Stimulated activated naive CD8-positive, alpha-beta T cell treated with anti-CD3 and anti-CD28 coated beads, Interleukin-15, Interleukin-2, amounts not matched to agents 100 U/mL and 50 U/mL, for 24 hours (primary cell): Measurements from ENCODE around the gene RCL1.
"Not testable (repeated sequence)": the region's sequence is repeated elsewhere in the genome, so short reads cannot be mapped to it uniquely, and the experiment has no call there.

Source experiments
- ATAC-seq: fragments of 150-1000 bp; cut with Tn5 transposase; one replicate; pipeline ENCODE4 v1.10.0; 2021
- DNase-seq: peaks from one replicate; pipeline ENCODE4 v3.0.0; 2021

Gene RCL1

GRCh38 chr9:4784403-4784802, 8.3 kb upstream of the RCL1 start:
- DNase-seq: no peak

DNA sequence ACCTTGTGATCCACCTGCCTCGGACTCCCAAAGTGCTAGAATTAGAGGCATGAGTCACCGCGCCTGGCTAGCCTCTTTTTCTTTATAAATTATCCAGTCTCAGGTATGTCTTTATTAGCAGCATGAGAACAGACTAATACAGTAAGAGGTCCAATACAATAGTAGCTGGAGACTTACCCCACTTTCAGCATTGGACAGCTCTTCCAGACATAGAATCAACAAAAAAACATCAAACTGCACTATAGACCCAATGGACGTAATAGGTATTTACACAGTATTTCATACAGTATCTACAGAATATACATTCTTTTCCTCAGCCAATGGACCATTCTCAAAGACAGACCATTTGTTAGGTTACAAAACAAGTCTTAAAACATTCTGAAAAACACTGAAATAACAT, 6.1 kb upstream of the RCL1 start:
- DNase-seq (no peak), ATAC-seq (no peak)

More at GRCh38 chr9:4784403-4784802, 8.3 kb upstream of the RCL1 start:
- no peak for ATAC-seq

GRCh38 chr9:4787876-4788275, 4.9 kb upstream of the RCL1 start:
- no peak for ATAC-seq
- no peak for DNase-seq

- DNase-seq (no peak), ATAC-seq (no peak)
Measured at GRCh38 chr9:4788703-4789102, 4.0 kb upstream of the RCL1 start.

DNA sequence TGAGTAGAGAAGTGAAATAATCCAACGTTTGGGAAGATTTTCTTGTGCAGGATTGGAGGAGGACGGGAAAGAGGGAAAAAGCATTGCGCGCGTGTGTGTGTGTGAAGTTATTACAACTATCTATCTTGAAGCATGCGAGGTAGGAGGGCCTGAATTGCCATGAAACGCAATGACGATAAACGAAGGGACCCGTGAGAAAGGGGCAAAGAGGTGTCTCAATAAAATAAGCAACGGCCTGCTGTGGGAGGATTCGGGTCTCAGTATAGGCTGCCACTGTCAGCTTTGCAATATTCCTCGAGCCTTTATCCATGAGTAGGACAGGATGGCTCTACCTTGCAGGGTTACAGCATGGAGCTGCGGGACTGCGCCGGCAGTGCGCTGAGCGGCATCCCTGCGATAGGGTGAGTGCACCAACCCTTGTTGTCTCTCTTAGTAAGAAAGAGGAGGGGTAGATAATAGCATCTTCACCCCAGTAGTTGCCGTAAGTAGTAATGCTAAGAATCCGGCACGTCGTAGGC, 631 bp upstream of the RCL1 start:
- DNase-seq (no peak), ATAC-seq (peak; percentile 28)

DNA sequence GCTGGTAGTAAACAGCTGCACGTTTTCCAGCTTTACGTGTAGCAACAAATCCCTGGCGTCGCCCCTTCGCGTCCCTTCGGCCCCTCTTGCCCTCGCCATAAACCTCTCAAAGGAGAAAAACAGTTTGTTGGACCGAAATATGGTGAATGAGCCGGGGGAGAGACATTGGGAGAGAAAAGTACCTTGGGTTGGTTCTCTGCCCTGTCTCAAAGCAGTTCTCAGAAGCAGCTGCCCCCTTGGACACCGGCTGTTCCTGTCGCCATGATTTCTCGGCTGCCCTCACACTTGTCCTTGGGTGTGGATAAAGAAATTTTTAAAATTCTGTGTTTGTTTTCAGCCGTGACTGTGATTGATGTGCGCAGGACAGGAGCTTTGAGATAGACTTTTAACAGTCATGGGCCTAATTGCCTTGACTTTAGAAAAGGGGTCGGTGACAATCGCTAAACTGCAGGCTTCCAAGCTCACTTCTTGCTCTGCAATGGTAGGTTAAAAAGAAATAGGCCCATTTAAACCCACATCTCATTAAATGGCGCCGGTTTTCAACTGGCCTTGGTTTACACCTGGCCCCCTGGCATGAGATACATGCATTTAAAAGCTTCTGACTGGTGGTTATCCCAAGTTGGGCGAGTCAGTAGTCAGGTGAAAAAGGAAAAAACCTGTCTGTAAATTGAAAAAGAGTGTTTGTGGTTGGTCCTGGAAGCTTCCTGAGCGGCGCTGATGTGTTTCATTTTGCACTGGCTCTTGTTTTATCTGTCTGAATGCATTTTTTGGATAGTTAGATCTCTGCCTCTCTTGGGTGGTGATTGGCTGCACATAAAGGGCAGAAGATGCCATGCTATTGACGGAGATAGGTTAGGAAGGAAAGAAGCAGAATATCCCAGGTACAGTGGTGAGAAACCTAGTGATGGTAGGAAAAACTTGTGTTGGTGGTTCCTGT, 983 bp downstream of the RCL1 start:
- no peak for DNase-seq

DNA sequence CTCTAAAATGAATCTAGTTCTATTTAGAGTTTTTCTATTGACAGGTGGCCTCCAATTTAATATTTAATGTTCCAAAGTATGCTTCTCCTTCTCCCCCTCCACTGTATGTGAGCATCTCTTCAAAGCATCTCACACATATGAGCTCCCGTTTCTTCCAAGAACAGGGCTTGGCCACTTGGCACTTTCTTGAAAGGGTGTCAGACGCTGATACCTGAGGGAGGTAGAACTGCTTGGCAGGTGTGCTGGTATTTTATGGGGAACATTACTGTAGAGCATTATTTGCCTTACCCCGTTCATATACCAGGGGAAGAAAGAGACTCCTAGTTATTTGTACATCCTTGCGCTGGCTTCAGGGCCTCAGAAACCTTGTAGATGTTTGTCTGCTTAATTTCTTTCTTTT, 1.9 kb downstream of the RCL1 start:
- ATAC-seq: no peak
- DNase-seq: no peak

More for the DNA sequence above, 983 bp downstream of the RCL1 start:
- no peak for ATAC-seq

- ATAC-seq: not testable (repeated sequence)
Measured at GRCh38 chr9:4795108-4795507, 2.4 kb downstream of the RCL1 start.

GRCh38 chr9:4796530-4796929, 3.8 kb downstream of the RCL1 start:
- DNase-seq: no peak
- ATAC-seq: no peak

More at GRCh38 chr9:4795108-4795507, 2.4 kb downstream of the RCL1 start:
- not testable (repeated sequence) for DNase-seq

- DNase-seq (no peak), ATAC-seq (no peak)
Measured at GRCh38 chr9:4796988-4797853, 4.5 kb downstream of the RCL1 start.

DNA sequence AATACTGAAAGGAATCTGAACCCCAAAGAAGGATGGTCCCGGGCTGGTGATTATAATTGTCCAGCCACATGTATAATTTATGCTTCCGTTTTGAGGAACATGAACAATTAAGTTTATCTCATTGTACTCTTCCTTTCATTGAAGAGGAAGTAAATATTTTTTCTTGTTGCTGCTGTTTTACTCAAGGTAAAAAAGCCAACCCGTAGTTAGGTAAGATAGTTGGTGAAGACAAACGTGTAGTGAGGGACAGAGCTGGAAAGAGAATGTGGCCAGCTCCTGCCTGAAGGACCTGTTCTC, 5.1 kb downstream of the RCL1 start:
- ATAC-seq: no peak
- no peak for DNase-seq

- ATAC-seq (no peak), DNase-seq (no peak)
Measured at GRCh38 chr9:4798281-4799032, 5.7 kb downstream of the RCL1 start.

DNA sequence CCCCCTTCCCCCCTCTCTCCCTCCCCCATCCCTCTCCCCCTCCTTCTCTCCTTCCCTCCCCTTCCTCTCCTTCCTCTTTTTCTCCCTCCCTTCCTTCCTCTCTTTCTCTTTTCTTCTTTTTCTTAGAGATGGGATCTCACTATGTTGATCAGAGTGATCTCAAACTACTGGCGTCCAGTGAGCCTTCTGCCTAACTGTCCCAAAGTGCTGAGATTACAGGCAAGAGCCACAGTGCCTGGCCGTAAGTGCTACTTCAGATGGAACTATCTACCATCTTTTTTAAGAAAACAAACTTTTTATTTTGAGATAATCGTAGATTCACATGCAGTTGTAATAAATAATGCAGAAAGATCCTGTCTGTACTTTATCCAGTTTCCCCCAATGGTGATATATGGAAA, 6.3 kb downstream of the RCL1 start:
- ATAC-seq: no peak
- no peak for DNase-seq

- DNase-seq (no peak), ATAC-seq (no peak)
Measured at GRCh38 chr9:4799775-4800174, 7.0 kb downstream of the RCL1 start.

DNA sequence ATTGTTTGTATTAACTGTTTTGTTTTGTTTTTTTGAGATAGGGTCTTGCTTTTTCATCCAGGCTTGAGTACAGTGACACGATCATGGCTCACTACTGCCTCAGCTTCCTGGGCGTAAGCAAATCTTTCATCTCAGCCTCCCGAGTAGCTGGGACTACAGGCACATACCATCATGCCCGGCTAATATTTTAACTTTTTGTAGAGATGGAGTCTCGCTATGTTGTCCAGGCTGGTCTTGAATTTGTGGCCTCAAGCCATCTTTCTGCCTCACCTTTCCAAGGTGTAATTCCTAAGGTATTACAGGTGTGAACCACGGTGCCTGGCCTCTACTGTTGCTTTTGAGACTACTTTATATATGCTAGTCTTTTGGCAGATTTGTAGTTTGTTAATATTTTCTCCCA, 8.4 kb downstream of the RCL1 start:
- DNase-seq (no peak), ATAC-seq (no peak)

DNA sequence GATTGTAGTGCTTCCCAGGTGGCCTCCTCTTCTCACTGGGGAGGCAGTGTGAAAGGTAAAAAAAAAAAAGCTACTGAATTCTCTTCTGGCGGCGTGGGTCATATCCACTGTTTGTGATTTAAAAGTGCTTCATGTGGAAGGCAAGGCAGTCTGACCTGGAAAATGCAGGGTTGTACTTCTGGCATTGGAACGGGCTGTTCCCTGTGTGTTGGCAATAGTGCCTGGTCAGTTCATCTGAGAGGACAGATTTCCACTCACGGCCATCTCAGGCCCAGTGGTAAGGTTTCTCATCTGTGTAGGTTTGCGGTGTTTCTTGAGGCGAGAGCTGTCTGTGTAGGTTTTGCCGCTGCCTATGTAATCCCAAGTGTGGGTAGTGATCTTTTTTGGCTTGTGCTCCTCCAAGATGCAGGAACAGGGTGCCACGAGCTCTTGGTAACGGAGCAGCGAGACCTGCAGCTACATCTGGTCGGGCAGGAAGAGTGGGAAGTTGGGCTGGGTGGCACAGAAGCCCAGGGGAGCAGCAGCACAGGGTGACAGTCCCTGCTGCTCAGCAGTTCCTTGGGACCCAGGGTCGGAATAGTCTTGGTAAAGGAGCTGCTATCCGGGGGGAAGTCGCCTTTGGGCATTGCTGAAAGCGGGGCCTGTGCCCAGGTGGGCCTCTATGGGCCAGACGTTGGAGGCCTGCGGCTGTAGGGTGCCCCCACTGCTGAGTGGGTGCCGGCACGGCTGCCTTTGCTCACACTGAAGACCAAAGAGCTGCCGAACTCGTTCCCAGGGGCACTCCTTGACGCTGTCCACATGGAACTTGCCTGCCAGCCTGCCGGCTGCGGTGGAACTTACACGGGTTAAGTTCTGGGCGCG, 11.2 kb downstream of the RCL1 start:
- DNase-seq (no peak), ATAC-seq (no peak)

DNA sequence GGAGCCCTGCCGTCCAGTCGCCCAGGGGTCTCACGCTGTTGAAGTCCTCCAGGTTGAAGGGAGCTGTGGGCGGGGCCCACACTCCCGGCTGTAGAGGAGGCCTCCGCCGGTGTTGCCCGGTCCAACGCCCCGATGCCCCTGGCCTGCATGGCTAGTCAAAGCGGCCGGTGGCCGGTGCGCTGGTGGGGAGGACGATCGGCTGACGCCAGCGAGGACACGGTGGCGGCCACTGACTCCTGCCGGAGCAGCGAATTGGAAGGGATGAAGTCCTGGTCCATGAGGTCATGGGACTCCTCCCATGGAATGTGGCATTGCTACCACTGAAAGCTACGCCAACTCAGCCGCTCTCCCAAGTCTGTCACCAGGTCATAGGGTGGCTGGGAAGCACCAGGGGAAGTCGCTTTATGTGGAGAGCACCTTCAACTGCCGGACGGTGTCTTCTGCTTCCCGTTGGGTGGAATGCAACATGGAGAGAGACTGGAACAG, 11.8 kb downstream of the RCL1 start:
- no peak for DNase-seq
- ATAC-seq: no peak

DNA sequence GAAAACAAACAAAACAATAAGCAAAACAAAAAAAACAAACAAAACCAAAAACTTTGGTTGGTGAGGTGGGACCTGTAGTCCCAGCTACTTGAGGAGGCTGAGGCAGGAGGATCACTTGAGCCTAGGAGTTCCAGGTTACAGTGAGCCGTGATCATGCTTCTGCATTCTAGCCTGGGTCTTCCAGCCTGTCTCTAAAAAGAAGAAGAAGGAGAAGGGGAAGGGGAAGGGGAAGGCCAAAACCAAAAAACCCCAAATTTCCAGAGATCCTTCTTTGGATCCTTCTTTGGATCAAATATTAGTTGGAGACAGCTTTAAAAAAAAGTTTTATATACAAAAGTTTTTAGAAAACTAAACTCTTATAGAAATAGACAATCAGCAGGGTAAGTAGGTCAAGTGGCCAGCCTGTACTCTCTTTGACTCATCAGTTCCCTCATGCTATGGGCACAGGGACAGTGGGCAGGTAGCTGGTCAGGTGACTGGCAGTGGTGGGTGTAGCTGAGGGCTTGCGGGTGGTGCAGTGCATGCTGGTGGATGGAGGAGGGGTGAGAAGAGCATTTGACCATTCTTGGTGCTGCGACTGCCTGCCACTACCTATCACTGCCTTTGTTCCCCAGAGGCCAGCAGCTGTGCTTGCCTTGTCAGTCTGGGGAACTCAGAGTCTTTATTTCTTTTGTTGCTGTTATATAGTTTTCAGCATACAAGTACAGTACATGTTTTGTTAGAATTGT, 12.6 kb downstream of the RCL1 start:
- no peak for ATAC-seq

GRCh38 chr9:4810565-4810964, 17.8 kb downstream of the RCL1 start:
- no peak for DNase-seq
- no peak for ATAC-seq

More for the DNA sequence above, 12.6 kb downstream of the RCL1 start:
- DNase-seq: no peak

GRCh38 chr9:4811824-4812223, 19.1 kb downstream of the RCL1 start:
- no peak for DNase-seq
- ATAC-seq: no peak
